K562 (cell line): ENCODE measurements around the gene SDE2. TPM values are rescaled to one million over a fixed set of nuclear protein-coding genes. Genes with fewer than 3 reads are reported as not detected.

Source experiments
- CBX5 ChIP-seq: IDR thresholded peaks from 2 replicates; pipeline ENCODE4 v1.6.1; 2014; ENCODE audit warnings: low read depth, borderline replicate concordance
- CC2D1A ChIP-seq: fragments of 450-650 bp; IDR thresholded peaks from 2 replicates; pipeline ENCODE4 v1.6.1; 2017; ENCODE audit warnings: mild to moderate bottlenecking
- CREBBP ChIP-seq: IDR thresholded peaks from one replicate; pipeline ENCODE4 v1.6.1; 2012; ENCODE audit warnings: low read depth, mild to moderate bottlenecking, control low read depth, inconsistent platforms, low read length
- DIDO1 ChIP-seq: fragments of 450-650 bp; IDR thresholded peaks from 2 replicates; pipeline ENCODE4 v1.6.1; 2016; ENCODE audit warnings: low read depth, missing biosample characterization, missing genetic modification characterization
- DPF2 ChIP-seq: fragments of 450-650 bp; IDR thresholded peaks from 2 replicates; pipeline ENCODE4 v1.6.1; 2016
- MCM7 ChIP-seq, 2 experiments: fragments of 450-650 bp; IDR thresholded peaks; 2 replicates each; pipeline ENCODE4 v1.6.1; 2016 to 2018
- MIER1 ChIP-seq: fragments of 450-650 bp; IDR thresholded peaks from 2 replicates; pipeline ENCODE4 v1.6.1; 2016; ENCODE audit warnings: antibody characterized with exemption, mild to moderate bottlenecking, low read depth
- RBM22 ChIP-seq: fragments of 200-400 bp; formaldehyde crosslinking; IDR thresholded peaks from 2 replicates; pipeline ENCODE4 v1.6.1; 2018; ENCODE audit warnings: low read length, low read depth; ENCODE audit not compliant: poor library complexity, severe bottlenecking
- SIN3A ChIP-seq, 2 experiments: fragments of 150-350 bp in 1 of 2; IDR thresholded peaks; 2 replicates each; pipeline ENCODE4 v1.6.1; 2011 to 2016; ENCODE audit warnings: borderline replicate concordance in 2 of 2, low read depth in 2 of 2, low read length in 2 of 2, mild to moderate bottlenecking in 2 of 2, moderate library complexity in 2 of 2; ENCODE audit not compliant: control insufficient read depth in 1 of 2
- SOX6 ChIP-seq: fragments of 450-650 bp; IDR thresholded peaks from 2 replicates; pipeline ENCODE4 v1.6.1; 2014; ENCODE audit warnings: mild to moderate bottlenecking
- SREBF2 ChIP-seq: sonication (generic); formaldehyde crosslinking; IDR thresholded peaks from 2 replicates; pipeline ENCODE4 v1.4.0; 2020; ENCODE audit warnings: mild to moderate bottlenecking, missing genetic modification reagents
- SRSF3 ChIP-seq: fragments of 200-400 bp; formaldehyde crosslinking; IDR thresholded peaks from 2 replicates; pipeline ENCODE4 v1.6.1; 2016; ENCODE audit warnings: mild to moderate bottlenecking, low read length, moderate library complexity; ENCODE audit not compliant: insufficient read depth
- ZNF12 ChIP-seq: sonication (generic); formaldehyde crosslinking; IDR thresholded peaks from 2 replicates; pipeline ENCODE4 v1.4.0; 2020; ENCODE audit warnings: mild to moderate bottlenecking, missing genetic modification reagents
- ZNF175 ChIP-seq: fragments of 200-800 bp; sonication (Bioruptor generic); IDR thresholded peaks from 2 replicates; pipeline ENCODE4 v1.6.1; 2016; ENCODE audit warnings: low read depth, mild to moderate bottlenecking, missing genetic modification characterization, missing compliant biosample characterization
- ZNF431 ChIP-seq: sonication (generic); formaldehyde crosslinking; IDR thresholded peaks from 2 replicates; pipeline ENCODE4 v1.8.0; 2022; ENCODE audit warnings: mild to moderate bottlenecking, missing genetic modification reagents
- polyA plus RNA-seq, 8 experiments: library from polyadenylated mRNA; depleted of rRNA in 4 of 8; stranded (reverse) in 5 of 8; unstranded in 3 of 8; fragments of >200 nt; fragmentation: Nextera tagmentation in 2 of 8; fragmentation: Illumina TruSeq in 1 of 8; extraction: Ambion mirVana in 2 of 8; extraction: Trizol in 1 of 8; gene quantifications; 2 replicates each; pipeline versions ENCODE4 v1.2.1 to v1.2.3, GENCODE V29; 2011 to 2014; ENCODE audit warnings: inconsistent platforms in 1 of 8, missing spikeins in 1 of 8
- total RNA-seq, 7 experiments: library from RNA; depleted of rRNA in 6 of 7; stranded (reverse); fragments of >200 nt in 6 of 7; fragmentation: Illumina TruSeq in 2 of 7; extraction: Trizol in 2 of 7; gene quantifications; 2 replicates each; pipeline versions ENCODE4 v1.2.1 to v1.2.3, GENCODE V29; 2011 to 2021; ENCODE audit warnings: low replicate concordance in 1 of 7
- TF ChIP-seq, protein P1 (sequence below): sonication (generic); formaldehyde crosslinking; IDR thresholded peaks from 2 replicates; pipeline ENCODE4 v1.8.1; 2023; ENCODE audit warnings: mild to moderate bottlenecking, missing genetic modification reagents
- TF ChIP-seq, protein P2 (sequence below): fragments of 250-450 bp; sonication (Bioruptor Pico); IDR thresholded peaks from 2 replicates; pipeline ENCODE4 v1.6.1; 2021; ENCODE audit warnings: mild to moderate bottlenecking
- TF ChIP-seq, protein P3 (sequence below): sonication (generic); formaldehyde crosslinking; IDR thresholded peaks from 2 replicates; pipeline ENCODE4 v1.8.0; 2022; ENCODE audit warnings: mild to moderate bottlenecking, missing genetic modification reagents
- TF ChIP-seq, protein P4 (sequence below): sonication (generic); formaldehyde crosslinking; IDR thresholded peaks from 2 replicates; pipeline ENCODE4 v1.8.1; 2023; ENCODE audit warnings: mild to moderate bottlenecking, missing genetic modification reagents
- TF ChIP-seq, protein P5 (sequence below): fragments of 450-650 bp; conservative IDR thresholded peaks from 2 replicates; pipeline ENCODE4 v1.6.1; 2016; ENCODE audit warnings: missing genetic modification characterization, low read depth, mild to moderate bottlenecking, missing compliant biosample characterization, moderate library complexity
- TF ChIP-seq, protein P6 (sequence below): sonication (generic); formaldehyde crosslinking; IDR thresholded peaks from 2 replicates; pipeline ENCODE4 v1.9.0; 2022; ENCODE audit warnings: mild to moderate bottlenecking, missing genetic modification reagents
- TF ChIP-seq, protein P7 (sequence below), 2 experiments: fragments of 450-650 bp in 1 of 2; sonication (generic) in 1 of 2; formaldehyde crosslinking in 1 of 2; IDR thresholded peaks in 1 of 2; conservative IDR thresholded peaks in 1 of 2; 2 replicates each; pipeline versions ENCODE4 v1.6.1 to v1.8.1; 2016 to 2023; ENCODE audit warnings: mild to moderate bottlenecking in 2 of 2, moderate library complexity in 2 of 2, inconsistent platforms in 1 of 2, missing genetic modification reagents in 1 of 2

SDE2 gene
- total and polyA plus RNA-seq, 9 of the 15 experiments (the other 6 are each of a cell fraction or from before 2014, with no cell fraction given), result 14.3 to 62.3 (median 46.0) TPM

DNA sequence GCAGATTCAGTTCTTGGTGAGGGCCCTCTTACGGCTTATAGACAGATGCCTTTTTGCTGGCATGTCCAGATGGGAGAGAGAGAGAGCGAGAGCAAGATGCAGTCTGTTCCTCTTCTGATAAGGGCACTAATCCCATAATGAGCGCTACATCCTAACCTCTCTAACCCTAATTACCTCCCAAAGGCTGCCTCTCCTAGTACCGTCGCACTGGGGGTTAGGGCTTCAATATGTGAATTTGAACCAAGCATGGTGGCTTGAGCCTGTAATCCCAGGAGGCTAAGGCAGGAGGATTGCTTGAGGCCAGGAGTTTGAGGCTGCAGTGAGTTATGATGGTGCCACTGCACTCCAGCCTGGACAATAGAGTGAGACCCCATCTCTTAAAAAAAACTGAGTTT, 10.5 kb upstream of the SDE2 start (continued):
- TF ChIP-seq, protein P1, sequence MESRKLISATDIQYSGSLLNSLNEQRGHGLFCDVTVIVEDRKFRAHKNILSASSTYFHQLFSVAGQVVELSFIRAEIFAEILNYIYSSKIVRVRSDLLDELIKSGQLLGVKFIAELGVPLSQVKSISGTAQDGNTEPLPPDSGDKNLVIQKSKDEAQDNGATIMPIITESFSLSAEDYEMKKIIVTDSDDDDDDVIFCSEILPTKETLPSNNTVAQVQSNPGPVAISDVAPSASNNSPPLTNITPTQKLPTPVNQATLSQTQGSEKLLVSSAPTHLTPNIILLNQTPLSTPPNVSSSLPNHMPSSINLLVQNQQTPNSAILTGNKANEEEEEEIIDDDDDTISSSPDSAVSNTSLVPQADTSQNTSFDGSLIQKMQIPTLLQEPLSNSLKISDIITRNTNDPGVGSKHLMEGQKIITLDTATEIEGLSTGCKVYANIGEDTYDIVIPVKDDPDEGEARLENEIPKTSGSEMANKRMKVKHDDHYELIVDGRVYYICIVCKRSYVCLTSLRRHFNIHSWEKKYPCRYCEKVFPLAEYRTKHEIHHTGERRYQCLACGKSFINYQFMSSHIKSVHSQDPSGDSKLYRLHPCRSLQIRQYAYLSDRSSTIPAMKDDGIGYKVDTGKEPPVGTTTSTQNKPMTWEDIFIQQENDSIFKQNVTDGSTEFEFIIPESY (CRISPR knock-in tag), result peak; percentile 15; the same call in 1 of the 2 replicates
- TF ChIP-seq SREBF2 (CRISPR knock-in tag) (no peak), SRSF3 (no peak), ZNF12 (CRISPR knock-in tag) (no peak), SIN3A (IDR thresholded peaks at IDR 0.05; ENCODE audit: borderline replicate concordance in 2 of 2, control insufficient read depth in 1 of 2, low read depth in 2 of 2, low read length in 2 of 2) (no peak), ZNF431 (CRISPR knock-in tag) (no peak), DPF2 (peak; percentile 91), CREBBP (no peak), SOX6 (peak; percentile 80), ZNF175 (CRISPR knock-in tag) (peak; percentile 85; the same call in 1 of the 2 replicates), DIDO1 (tag) (no peak), CC2D1A (peak; percentile 66; the same call in 1 of the 2 replicates), CBX5 (0 out of 2 replicates have a peak, but pooled peaks have one; percentile 53), RBM22 (no peak), MIER1 (no peak), MCM7 (IDR thresholded peaks at IDR 0.05) (no peak)
- TF ChIP-seq, protein P2, sequence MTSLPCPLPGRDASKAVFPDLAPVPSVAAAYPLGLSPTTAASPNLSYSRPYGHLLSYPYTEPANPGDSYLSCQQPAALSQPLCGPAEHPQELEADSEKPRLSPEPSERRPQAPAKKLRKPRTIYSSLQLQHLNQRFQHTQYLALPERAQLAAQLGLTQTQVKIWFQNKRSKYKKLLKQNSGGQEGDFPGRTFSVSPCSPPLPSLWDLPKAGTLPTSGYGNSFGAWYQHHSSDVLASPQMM, result no peak
- TF ChIP-seq, protein P3, sequence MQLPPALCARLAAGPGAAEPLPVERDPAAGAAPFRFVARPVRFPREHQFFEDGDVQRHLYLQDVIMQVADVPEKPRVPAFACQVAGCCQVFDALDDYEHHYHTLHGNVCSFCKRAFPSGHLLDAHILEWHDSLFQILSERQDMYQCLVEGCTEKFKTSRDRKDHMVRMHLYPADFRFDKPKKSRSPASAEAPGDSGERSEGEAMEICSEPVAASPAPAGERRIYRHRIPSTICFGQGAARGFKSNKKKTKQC, result 0 out of 2 replicates have a peak, but pooled peaks have one; percentile 43
- TF ChIP-seq, protein P4, sequence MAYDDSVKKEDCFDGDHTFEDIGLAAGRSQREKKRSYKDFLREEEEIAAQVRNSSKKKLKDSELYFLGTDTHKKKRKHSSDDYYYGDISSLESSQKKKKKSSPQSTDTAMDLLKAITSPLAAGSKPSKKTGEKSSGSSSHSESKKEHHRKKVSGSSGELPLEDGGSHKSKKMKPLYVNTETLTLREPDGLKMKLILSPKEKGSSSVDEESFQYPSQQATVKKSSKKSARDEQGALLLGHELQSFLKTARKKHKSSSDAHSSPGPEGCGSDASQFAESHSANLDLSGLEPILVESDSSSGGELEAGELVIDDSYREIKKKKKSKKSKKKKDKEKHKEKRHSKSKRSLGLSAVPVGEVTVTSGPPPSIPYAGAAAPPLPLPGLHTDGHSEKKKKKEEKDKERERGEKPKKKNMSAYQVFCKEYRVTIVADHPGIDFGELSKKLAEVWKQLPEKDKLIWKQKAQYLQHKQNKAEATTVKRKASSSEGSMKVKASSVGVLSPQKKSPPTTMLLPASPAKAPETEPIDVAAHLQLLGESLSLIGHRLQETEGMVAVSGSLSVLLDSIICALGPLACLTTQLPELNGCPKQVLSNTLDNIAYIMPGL (CRISPR knock-in tag), result no peak
- TF ChIP-seq, protein P5, sequence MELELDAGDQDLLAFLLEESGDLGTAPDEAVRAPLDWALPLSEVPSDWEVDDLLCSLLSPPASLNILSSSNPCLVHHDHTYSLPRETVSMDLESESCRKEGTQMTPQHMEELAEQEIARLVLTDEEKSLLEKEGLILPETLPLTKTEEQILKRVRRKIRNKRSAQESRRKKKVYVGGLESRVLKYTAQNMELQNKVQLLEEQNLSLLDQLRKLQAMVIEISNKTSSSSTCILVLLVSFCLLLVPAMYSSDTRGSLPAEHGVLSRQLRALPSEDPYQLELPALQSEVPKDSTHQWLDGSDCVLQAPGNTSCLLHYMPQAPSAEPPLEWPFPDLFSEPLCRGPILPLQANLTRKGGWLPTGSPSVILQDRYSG, result no peak
- TF ChIP-seq, protein P6, sequence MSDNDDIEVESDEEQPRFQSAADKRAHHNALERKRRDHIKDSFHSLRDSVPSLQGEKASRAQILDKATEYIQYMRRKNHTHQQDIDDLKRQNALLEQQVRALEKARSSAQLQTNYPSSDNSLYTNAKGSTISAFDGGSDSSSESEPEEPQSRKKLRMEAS (CRISPR knock-in tag), result 0 out of 2 replicates have a peak, but pooled peaks have one; percentile 25
- TF ChIP-seq, protein P7, sequence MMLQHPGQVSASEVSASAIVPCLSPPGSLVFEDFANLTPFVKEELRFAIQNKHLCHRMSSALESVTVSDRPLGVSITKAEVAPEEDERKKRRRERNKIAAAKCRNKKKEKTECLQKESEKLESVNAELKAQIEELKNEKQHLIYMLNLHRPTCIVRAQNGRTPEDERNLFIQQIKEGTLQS (IDR thresholded peaks at IDR 0.05), result no peak
- TF ChIP-seq, protein P7 (CRISPR knock-in tag; conservative IDR thresholded peaks at IDR 0.05), result no peak
